GM19043 (cell line): ENCODE data around the gene TRIM31.

Experiments used
- ATAC-seq: cut with Tn5 transposase; IDR thresholded peaks from one replicate; pipeline ENCODE4 v1.9.1; 2021; ENCODE audit warnings: low read depth; ENCODE audit not compliant: unreplicated experiment

Gene TRIM31

DNA sequence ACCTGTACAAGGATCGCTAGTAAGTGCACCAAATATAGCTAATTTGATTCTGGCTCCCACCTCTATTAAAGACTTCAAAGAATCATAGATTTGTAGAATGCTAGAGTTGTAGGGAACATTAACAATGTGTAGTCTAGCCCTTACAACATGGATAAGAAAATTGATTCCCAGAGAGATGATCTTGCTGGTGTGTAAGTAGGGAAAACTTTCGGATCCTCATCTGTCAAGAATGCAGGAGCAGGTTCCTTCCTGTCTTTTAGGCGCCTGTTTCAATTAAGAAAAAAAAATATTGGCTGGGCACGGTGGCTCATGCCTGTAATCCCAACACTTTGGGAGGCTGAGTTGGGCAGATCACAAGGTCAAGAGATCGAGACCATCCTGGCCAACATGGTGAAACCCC is 25.0 kb downstream of the TRIM31 start:
- no peak for ATAC-seq

GRCh38 chr6:30077218-30077617 is 35.7 kb downstream of the TRIM31 start:
- ATAC-seq: no peak

DNA sequence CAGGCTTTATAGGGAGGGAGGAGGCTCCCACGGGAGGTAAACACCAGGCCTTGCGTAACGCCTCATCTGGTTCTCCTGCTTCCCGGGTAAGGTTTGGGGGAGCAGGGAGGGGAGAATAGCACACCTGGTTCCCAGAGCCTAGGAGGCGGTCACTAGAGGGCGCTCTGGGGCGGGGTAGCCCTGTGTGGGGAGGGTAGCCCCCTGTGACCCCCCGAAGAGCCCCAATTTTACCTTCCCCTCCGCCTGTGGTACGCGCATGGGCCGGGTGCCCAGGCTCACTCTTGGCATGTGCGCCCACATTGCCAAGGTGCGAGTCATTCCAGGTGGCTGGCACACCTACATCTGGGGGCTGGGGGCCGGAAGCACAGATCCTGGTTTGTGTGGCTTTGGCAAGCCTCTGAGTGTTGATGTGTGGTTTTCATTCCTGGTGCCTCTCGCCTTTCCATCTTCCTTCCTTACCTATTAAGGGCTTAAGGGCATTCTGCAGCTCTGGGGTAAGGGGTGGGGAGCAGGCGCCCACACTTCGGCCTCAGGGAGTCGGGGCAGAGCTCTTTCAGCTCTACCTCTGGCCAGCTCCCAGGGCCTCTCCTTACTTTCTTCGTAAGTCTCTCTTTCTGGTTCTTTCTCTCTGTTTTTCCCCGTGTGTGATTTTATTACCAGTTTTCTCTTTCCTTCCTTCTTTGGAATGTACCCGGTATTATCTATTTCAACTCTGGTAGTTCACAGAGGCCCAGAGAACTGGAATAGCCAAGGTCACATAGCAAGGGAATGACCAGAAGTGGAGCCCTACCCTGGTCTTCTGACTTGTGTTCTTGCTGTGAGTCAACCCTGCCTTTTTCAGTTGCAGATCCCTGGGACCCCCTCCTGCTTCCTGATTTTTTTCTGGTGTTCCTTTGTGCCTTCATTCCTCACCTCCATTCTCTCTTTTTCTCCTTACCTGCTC is 36.8 kb downstream of the TRIM31 start:
- no peak for ATAC-seq

DNA sequence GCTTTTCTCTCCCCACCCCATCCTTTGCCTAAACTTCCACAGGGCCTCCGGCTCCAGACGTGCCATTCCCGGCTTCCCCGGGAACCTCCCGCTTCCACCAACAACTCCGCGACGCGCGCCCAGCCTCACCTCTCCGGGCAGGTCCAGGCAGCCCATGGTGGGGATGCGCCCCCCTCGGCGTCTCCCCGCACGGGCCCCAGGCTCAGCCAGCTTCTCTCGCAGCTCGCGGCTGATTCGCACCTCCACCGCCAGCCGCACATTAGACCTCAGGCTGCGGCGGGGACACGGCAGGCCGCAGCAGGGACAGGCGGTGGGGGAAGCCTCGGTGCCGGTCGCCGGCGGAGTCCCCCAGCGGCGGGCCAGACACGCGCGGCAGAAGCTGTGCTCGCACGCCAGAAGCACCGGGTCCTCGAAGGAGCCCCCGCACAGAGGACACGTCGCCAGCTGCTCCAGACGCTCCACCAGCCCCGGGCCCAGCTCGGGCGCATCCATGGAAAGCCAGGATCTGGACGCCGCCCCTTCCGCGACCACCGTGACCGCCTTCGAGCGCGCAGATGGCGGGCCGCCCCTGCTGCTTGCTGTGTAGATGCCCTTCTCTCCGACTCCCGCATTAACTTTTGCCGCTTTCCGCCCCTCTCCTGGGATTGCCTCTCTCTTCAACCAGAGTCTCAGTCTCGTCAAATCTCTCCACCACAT is 37.6 kb downstream of the TRIM31 start, which contains the start of gene RNF39:
TSS of gene RNF39 (minus strand) at position 676 of the 696 bp plus-strand sequence. CDS start at position 492, 184 bp downstream.
- ATAC-seq: no peak

DNA sequence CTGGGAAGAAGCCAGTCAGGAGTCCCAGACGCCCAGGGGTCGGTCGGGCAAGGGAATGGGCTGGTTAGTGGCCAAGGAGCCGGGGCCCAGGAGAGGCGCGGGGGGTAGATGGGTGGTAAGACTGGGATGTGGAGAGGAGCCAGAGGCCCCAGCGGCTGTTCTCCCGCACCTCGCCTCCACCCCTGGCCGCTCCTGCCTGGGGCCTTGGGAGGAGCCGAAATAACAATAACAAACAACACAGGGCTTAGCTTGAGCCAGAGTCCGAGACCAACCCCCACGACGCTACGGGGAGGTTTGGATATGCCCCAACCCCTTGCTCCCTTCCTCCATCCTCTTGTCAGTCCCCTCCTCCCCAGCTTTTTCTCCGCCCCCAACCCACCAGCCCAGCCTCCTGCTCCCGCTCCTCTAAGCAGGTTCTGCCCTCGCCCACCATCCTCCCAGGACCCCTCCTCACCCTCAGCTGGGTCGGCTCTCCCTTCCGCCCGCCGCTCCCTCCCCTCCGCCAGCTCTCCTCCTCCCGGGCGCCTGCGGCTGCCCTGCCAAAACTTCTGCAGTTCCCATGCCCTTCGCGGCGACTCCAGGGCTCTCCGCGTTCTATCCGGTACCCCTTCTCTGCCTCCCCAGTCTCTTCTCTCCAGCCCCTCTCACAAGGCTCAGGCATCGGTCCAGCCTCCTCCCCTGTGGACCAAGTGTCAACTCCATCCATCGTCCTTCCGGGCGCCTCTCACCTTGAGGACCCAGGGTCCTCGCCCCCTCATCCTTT is 38.4 kb downstream of the TRIM31 start:
- ATAC-seq: no peak

DNA sequence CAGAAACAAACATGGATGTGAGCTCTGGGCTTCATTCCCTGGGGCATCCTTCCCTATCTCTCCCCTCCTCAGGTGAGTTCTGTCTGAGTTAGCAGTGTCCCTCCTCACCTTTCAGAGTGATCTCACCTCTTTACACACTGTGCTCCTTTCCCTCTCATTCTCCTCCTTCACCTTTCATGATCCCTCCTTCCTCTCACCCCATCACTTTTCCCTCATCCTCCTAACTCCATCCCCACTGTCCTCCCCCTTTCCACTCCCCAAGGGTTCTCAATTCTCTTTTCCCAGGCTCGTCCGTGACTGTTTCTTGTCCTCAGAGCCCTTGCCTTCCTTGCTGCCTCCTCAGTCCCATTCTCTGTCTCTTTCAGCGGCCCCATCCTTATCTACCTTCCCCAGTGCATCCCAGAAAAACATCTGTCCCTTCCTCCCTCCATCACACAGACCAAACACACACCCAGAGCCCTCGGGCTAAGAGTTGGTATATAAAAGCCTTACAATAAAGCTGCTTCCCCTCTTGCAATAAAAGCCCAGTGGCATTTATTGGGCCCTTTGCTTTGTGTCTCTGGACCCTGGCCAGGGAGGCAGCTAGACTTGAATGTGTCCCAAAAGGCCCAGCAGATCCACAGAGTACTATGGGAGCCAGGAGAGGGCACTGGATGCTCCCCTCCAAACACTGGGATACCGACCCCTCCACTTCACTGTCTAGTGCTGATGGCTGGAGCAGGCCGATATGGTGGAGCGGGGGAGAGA is 39.2 kb downstream of the TRIM31 start:
- no peak for ATAC-seq

GRCh38 chr6:30071858-30072257 is 41.0 kb downstream of the TRIM31 start:
- no peak for ATAC-seq

- ATAC-seq: no peak
These were observed 41.6 kb downstream of the TRIM31 start for GRCh38 chr6:30071081-30071818.

DNA sequence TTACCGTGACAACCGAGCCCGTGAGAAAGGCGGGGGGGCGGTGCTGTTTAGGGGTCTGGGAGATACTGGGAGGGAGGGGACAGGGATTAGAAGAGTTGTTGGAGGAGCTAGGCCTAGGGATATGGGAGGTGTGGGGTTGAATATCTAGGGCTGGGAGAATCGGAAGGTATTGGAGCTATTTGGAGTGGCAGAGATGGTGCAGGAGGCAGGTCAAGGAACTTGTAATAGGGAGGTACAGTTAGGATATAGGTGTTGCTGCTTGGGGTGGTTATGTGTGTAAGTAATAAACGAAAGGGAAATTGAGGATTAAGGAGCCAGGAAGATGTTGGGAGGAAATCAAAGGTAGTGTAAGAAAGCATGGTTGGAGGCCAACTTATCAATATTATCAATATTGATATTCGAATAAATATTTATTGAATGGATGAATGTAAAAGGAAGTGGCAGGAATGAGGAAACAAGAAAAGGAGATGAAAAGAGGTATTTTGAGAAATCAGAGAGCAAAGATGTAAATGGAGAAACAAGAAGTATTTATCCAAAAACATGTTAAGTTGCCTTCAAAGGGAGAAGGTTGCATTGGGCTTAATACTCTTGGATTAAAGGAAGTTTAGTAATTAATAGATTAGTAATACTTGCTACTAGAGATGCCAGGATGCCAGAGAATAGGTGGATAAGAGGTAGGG is 45.3 kb downstream of the TRIM31 start:
- ATAC-seq: no peak

DNA sequence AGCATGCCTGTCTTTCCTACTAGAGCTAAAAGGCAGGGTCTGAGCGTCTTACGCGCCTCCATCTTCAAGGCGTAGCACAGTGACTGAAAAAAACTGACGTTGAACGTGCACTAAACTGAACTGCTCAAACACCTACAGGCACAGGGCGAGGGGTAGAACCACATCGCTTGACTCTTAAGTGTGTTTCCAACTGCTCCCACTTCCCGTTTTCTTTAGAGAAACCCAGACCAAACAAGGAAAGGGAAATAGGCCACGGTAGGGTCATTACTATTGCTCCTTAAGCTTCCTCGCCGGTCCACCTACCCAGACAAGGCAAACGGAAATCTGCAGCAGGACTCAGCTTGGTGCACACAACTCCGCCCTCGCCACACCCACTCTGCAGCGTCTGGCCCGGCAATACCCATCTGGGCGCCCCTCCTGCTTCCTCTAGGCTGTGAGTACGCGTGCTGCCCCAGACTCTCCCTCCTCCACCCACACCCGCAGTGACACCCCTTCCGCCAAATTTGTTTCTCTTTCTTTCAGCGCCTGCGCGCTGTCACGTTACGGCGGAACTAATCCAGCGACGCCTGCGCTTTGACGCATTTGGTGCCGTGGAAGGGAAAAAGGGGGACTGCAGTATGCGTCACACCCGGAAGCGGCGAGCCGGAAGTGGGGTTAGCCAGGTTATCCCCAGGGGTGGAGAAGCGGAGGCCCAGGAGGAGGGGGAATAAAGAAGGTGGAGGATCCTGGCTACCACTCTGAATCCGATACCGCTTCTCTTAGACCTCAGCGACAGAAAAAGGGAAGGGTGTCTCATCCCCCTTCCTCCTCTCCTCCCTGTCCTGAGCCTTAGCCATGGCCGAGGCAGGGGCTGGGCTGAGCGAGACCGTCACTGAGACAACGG is 46.1 kb downstream of the TRIM31 start, which contains the start of gene PPP1R11:
TSS of gene PPP1R11 (plus strand) at position 622 of the 883 bp plus-strand sequence. CDS start at position 835, 213 bp downstream.
- ATAC-seq: peak; percentile 95

DNA sequence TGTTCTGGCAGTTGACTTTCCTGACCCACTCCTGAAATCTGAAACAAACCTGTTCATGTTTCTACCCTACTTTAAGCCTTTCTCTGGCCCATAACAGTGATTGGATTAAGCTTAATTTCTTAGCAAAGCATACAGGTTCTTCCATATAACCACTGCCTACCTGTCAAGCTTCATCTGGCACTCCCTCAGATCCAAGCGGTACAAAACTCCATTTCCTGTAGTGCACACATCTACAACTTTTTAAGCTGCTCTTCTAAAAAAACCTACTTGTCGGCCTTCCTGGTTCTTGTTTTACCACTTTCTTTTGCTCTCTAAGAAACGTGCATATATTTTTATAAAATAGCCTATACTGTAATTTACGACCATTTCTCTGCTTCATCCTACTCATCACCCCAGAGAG is 46.8 kb downstream of the TRIM31 start:
- no peak for ATAC-seq

- ATAC-seq: no peak
These were observed 49.6 kb downstream of the TRIM31 start for GRCh38 chr6:30063315-30063714.

- no peak for ATAC-seq
These were observed 50.3 kb downstream of the TRIM31 start for GRCh38 chr6:30062471-30063178.

DNA sequence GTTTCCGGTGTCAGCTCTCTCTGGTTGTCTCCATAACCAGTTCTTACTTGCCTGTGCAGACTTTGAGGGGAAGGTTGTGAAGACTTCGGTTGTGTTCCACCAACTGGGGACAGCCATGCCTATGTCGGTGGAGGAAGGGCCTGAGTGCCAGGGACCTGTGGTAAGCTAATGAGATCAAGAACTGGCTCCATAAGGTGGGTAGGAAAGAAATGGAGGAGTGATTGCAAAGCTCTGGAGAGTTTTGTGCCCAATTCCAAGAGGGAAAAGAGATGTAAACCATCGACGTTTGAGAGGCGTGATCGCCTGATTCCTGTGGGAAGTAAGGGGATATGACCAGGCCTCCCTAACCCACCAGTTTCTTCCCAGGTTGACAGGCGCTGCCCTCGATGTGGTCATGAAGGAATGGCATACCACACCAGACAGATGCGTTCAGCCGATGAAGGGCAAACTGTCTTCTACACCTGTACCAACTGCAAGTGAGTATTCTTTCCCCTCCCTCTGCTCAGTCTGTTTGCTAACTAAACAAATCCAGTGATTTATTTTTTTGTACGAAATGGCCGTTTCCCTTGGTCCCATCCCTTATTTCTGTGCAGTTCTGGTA is 50.9 kb downstream of the TRIM31 start:
- ATAC-seq: peak; percentile 34

DNA sequence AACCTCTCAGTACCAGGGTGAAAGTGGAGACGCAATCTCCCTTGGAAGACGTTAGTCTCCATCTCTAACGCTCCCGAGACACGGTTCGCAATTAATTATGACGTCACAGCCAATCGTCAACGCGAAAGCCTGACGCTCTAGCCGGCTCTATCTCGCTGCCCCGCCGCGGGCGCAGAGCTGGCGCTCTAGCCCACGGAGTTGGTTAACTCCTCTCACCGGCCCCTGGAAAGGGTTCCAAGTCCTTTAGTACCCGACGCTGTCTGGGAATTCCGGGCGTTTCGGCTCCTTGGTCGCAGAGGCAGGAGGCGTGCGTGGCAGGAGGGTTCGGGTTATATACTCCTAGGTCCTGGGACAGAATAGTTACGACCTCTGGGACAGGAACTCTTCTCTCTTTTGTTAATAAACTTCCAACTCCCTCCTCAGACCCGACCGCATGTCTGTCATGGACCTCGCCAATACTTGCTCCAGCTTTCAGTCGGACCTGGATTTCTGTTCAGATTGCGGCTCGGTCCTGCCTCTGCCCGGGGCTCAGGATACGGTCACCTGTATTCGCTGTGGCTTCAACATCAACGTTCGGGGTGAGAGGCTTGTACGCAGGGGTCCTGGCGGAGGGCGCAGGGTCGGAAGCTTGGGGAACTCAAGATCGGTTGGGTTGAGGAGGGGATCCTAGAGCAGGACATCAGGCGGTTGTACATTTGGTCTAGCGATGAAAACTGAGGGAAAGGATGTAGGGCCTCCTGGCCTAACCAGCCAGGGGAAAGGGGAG is 51.6 kb downstream of the TRIM31 start, which contains the start of gene POLR1H:
TSS of gene POLR1H (plus strand) at position 174 of the 766 bp plus-strand sequence. CDS start at position 434, 260 bp downstream.
- peak; percentile 83 for ATAC-seq

DNA sequence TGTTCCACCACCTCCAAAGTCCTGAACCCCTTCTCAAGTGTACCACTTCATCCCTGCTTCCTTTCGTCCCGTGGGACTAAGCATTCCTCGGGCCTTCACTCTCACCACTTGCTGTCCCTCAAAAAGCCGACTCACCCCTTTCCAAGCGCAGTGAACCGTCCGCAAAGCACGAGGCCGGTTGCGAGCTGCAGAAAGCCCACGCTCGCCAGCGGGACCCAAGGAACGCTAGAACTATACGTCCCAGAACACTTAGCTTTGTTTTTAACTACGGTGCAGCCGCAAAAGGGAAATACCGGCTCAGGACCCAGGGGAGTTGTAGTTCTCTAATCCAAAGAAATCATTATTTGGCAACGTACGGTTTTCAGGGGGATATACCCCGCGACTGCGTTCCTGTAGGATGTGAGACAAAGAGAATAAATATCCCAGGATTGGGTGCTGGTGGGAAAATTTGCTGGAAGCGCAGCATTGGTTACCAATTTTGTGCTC is 52.2 kb downstream of the TRIM31 start:
- no peak for ATAC-seq
